HCT116 (cell line): ENCODE results near the gene KTN1. TPM values are rescaled to one million over a fixed set of nuclear protein-coding genes. Genes with fewer than 3 reads are reported as not detected.
A peak's percentile ranks its signal among the peaks of the same experiment; 100 is the strongest.

ENCODE experiments used
- ATAC-seq: fragments of 200-7000 bp; cut with Tn5 transposase; 2 replicates; pipeline ENCODE4 v1.9.1; 2020; ENCODE audit warnings: mild to moderate bottlenecking, moderate library complexity
- BruUV-seq: library from RNA; stranded (reverse); fragments of 400-500 nt; replicated peaks from 2 replicates; lab custom pipeline; 2021; lab: Mats Ljungman, UMichigan
- CTCF ChIA-PET: fragments of 300-600 bp; sonication (Branson Sonifier 250); formaldehyde crosslinking; loops from one replicate; lab custom pipeline; 2021; ENCODE audit warnings: antibody characterized with exemption; lab: Charles Lee
- POLR2A ChIA-PET: fragments of 300-600, 350-600 bp; sonication (Branson Sonifier 250); formaldehyde crosslinking; loops from one replicate; lab custom pipeline; 2021; ENCODE audit warnings: antibody characterized with exemption; lab: Charles Lee
- RAD21 ChIA-PET, 2 experiments: fragments of 300-600 bp; sonication (Branson Sonifier 250); formaldehyde crosslinking; loops; one replicate each; lab custom pipeline; 2023; ENCODE audit warnings: low total read pairs in 2 of 2; ENCODE audit not compliant: uncharacterized antibody in 2 of 2, unreplicated experiment in 2 of 2, low non-redundant PET in 1 of 2; lab: Charles Lee
- DNase-seq: peaks from one replicate; pipeline ENCODE4 v3.0.0-alpha.2; 2010; ENCODE audit warnings: low read depth, low spot score
- H2AFZ ChIP-seq: fragments of 200-600 bp; shearing (Covaris generic), sonication (generic); 2 replicates; pipeline ENCODE4 v1.6.1; 2017; ENCODE audit warnings: low read depth, mixed run types, mixed read lengths, antibody characterized with exemption, low read length; ENCODE audit not compliant: poor library complexity, severe bottlenecking
- H3K27ac ChIP-seq: 2 replicates; pipeline ENCODE4 v1.5.1; 2012; ENCODE audit warnings: low read depth, low read length
- H3K27me3 ChIP-seq: fragments of 200-600 bp; sonication (generic); 2 replicates; pipeline ENCODE4 v1.6.1; 2016; ENCODE audit warnings: mixed run types, low read length, mixed read lengths; ENCODE audit not compliant: insufficient read depth
- H3K36me3 ChIP-seq, 2 experiments: fragments of 200-500 bp in 1 of 2; fragments of 200-600 bp in 1 of 2; sonication (Bioruptor generic) in 1 of 2; sonication (generic) in 1 of 2; 2 replicates each; pipeline versions ENCODE4 v1.5.1 to v1.6.1; 2014 to 2016; ENCODE audit warnings: low read length in 2 of 2, inconsistent platforms in 1 of 2, mixed read lengths in 1 of 2, mixed run types in 1 of 2; ENCODE audit not compliant: insufficient read depth in 2 of 2, control insufficient read depth in 1 of 2
- H3K4me1 ChIP-seq, 2 experiments: fragments of 200-600 bp in 1 of 2; sonication (generic) in 1 of 2; 2 replicates each; pipeline versions ENCODE4 v1.5.1 to v1.6.1; 2012 to 2017; ENCODE audit warnings: low read length in 2 of 2, inconsistent platforms in 1 of 2, mild to moderate bottlenecking in 1 of 2, mixed read lengths in 1 of 2, mixed run types in 1 of 2, moderate library complexity in 1 of 2; ENCODE audit not compliant: insufficient read depth in 2 of 2, control insufficient read depth in 1 of 2
- H3K4me2 ChIP-seq: fragments of 200-600 bp; sonication (generic); 2 replicates; pipeline ENCODE4 v1.6.1; 2017; ENCODE audit warnings: mixed run types, low read length, mixed read lengths
- H3K4me3 ChIP-seq, 2 experiments: fragments of 200-600 bp in 1 of 2; sonication (generic) in 1 of 2; replicated peaks in 1 of 2; 2 replicates each; pipeline ENCODE4 v1.5.1; 2011 to 2016; ENCODE audit warnings: low read length in 2 of 2, control low read depth in 1 of 2, low read depth in 1 of 2, mild to moderate bottlenecking in 1 of 2, mixed read lengths in 1 of 2, mixed run types in 1 of 2
- H3K79me2 ChIP-seq: fragments of 200-600 bp; sonication (generic); 2 replicates; pipeline ENCODE4 v1.6.1; 2017; ENCODE audit warnings: mild to moderate bottlenecking, mixed run types, low read length, moderate library complexity, mixed read lengths; ENCODE audit not compliant: insufficient read depth
- H3K9ac ChIP-seq: fragments of 200-600 bp; sonication (generic); 2 replicates; pipeline ENCODE4 v1.6.1; 2016; ENCODE audit warnings: low read length, mixed read lengths
- H3K9me2 ChIP-seq: fragments of 200-600 bp; sonication (generic), shearing (Covaris generic); 2 replicates; pipeline ENCODE4 v1.6.1; 2017; ENCODE audit warnings: mixed run types, mild to moderate bottlenecking, moderate library complexity; ENCODE audit not compliant: insufficient read depth
- H3K9me3 ChIP-seq, 2 experiments: fragments of 200-500 bp in 1 of 2; fragments of 200-600 bp in 1 of 2; sonication (Bioruptor generic) in 1 of 2; sonication (generic) in 1 of 2; 2 replicates each; pipeline ENCODE4 v1.6.1; 2014 to 2017; ENCODE audit warnings: low read length in 2 of 2, mixed read lengths in 2 of 2, inconsistent platforms in 1 of 2, low read depth in 1 of 2, mild to moderate bottlenecking in 1 of 2, mixed run types in 1 of 2, moderate library complexity in 1 of 2; ENCODE audit not compliant: control insufficient read depth in 1 of 2, insufficient read depth in 1 of 2
- H4K20me1 ChIP-seq: fragments of 200-600 bp; sonication (generic), shearing (Covaris generic); 2 replicates; pipeline ENCODE4 v1.6.1; 2017; ENCODE audit warnings: mixed run types, mild to moderate bottlenecking, moderate library complexity; ENCODE audit not compliant: insufficient read depth
- EGR1 ChIP-seq: IDR thresholded peaks from 2 replicates; pipeline ENCODE4 v1.6.1; 2012; ENCODE audit warnings: low read depth
- JUND ChIP-seq: IDR thresholded peaks from 2 replicates; pipeline ENCODE4 v1.6.1; 2012
- POLR2AphosphoS5 ChIP-seq: IDR thresholded peaks from 2 replicates; pipeline ENCODE4 v1.6.1; 2011; ENCODE audit warnings: mild to moderate bottlenecking, low read depth, low read length, moderate library complexity
- RAD21 ChIP-seq: IDR thresholded peaks from 2 replicates; pipeline ENCODE4 v1.6.1; 2012; ENCODE audit warnings: low read depth, mild to moderate bottlenecking
- REST ChIP-seq: IDR thresholded peaks from 2 replicates; pipeline ENCODE4 v1.6.1; 2012; ENCODE audit warnings: low read depth
- SIN3A ChIP-seq: IDR thresholded peaks from 2 replicates; pipeline ENCODE4 v1.6.1; 2012; ENCODE audit warnings: low read depth
- SP1 ChIP-seq: IDR thresholded peaks from 2 replicates; pipeline ENCODE4 v1.6.1; 2012; ENCODE audit warnings: low read depth
- SRF ChIP-seq: IDR thresholded peaks from 2 replicates; pipeline ENCODE4 v1.6.1; 2012; ENCODE audit warnings: low read depth
- ZBTB33 ChIP-seq: IDR thresholded peaks from 2 replicates; pipeline ENCODE4 v1.6.1; 2011; ENCODE audit warnings: mild to moderate bottlenecking, low read length, moderate library complexity; ENCODE audit not compliant: insufficient replicate concordance; ENCODE audit errors: extremely low read depth
- ZFX ChIP-seq: fragments of 450-650 bp; IDR thresholded peaks from 2 replicates; pipeline ENCODE4 v1.6.1; 2017
- ZNF274 ChIP-seq: fragments of 200-500 bp; sonication (Bioruptor generic); IDR thresholded peaks from 2 replicates; pipeline ENCODE4 v1.6.1; 2014; ENCODE audit warnings: mild to moderate bottlenecking, low read depth, low read length, inconsistent platforms
- intact Hi-C: fragments of 100-400 bp; cut with micrococcal nuclease; formaldehyde crosslinking; loops from 2 replicates; pipeline ENCODE4 v1.10.0; 2022
- total RNA-seq: library from RNA; stranded (reverse); gene quantifications from one replicate; pipeline ENCODE4 v1.2.1, GENCODE V29; 2021; ENCODE audit not compliant: unreplicated experiment
- TF ChIP-seq, protein P1 (sequence below): IDR thresholded peaks from 2 replicates; pipeline ENCODE4 v1.6.1; 2012

The KTN1 gene
- total RNA-seq, 1 experiment from 2014 or later, result 105 TPM

- Histone ChIP-seq H3K4me2 (no peak overlapping the region), H2AFZ (no peak overlapping the region), H3K9me2 (no peaks in the 10 kb centered on the region), H3K9ac (no peak overlapping the region), H3K79me2 (peaks cover 97% of the 10 kb centered on the region), H3K4me1 (peaks cover 12 to 24% of the 10 kb centered on the region in 2 experiments)
- RAD21 ChIA-PET, result no interaction called here
- intact Hi-C loops, result no loop called here
- TF ChIP-seq ZNF274, result no peak
- no peak for TF ChIP-seq ZFX
- no peak for TF ChIP-seq ZBTB33
- no peak for TF ChIP-seq JUND
- TF ChIP-seq, all 23 proteins: peak for 0
- H3K27ac ChIP-seq, result no peak overlapping the region
- no peaks in the 10 kb centered on the region for H3K27me3 ChIP-seq
- POLR2A ChIA-PET, result interaction anchor here (1.4 kb wide), 1 partner anchor 11 kb away, joined by 3 read pairs; no protein-coding TSS in a partner anchor
- no peak for ATAC-seq
- no peak overlapping the region for H3K4me3 ChIP-seq
- no peaks in the 10 kb centered on the region for H3K36me3 ChIP-seq
- CTCF ChIA-PET, result interaction anchor here (0.6 to 1.6 kb wide), 2 partner anchors 148 to 156 kb away, joined by 3 to 5 read pairs; no protein-coding TSS in a partner anchor
- no TSS peak for BruUV-seq
- H3K9me3 ChIP-seq, result no peaks in the 10 kb centered on the region
- DNase-seq, result no peak
- H4K20me1 ChIP-seq, result peaks cover 11% of the 10 kb centered on the region; the same call in 1 of the 2 replicates
These were observed 13.7 kb downstream of the KTN1 start for GRCh38 chr14:55593698-55594097.

DNA sequence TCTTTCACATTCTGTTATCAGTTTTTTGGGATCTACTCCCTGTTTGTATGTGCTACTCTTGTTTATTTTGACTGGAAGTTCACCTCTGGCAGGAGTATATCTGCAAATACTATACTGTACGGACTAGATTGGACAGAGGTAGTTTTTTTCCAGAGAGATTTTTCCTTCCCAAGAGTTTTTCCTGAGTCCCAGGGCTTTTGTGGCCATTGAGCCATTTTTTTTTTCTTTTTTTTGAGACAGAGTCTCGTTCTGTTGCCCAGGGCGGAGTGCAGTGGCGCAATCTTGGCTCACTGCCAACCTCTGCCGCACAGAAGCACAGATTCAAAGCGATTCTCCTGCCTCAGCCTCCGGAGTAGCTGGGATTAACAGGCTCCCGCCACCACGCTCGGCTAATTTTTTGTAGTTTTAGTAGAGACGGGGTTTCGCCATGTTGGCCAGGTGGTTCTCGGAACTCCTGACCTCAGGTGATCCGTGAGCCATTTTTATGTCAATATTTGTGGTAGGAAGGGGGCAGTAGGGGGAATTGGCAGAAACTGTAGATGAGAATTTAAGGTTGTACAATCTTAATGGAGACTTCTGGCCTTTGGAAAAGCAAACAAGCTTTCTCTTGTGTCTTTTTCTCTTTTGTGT is 19.4 kb downstream of the KTN1 start:
- peak; percentile 93 for ATAC-seq
- Histone ChIP-seq H3K4me2 (peak overlapping the region; percentile 72), H3K27ac (peak overlapping the region; percentile 63), H3K4me3 (peak overlapping the region; percentile 35 to 55), H3K36me3 (no peaks in the 10 kb centered on the region), H4K20me1 (0 out of 2 replicates have a peak, but pooled peaks cover 4% of the 10 kb centered on the region), H3K27me3 (no peaks in the 10 kb centered on the region), H3K79me2 (peaks cover 98% of the 10 kb centered on the region), H3K9ac (peak overlapping the region; percentile 60), H3K4me1 (peaks cover 35 to 46% of the 10 kb centered on the region in 2 experiments), H3K9me2 (no peaks in the 10 kb centered on the region), H2AFZ (no peak overlapping the region), H3K9me3 (no peaks in the 10 kb centered on the region)
- DNase-seq, result peak; percentile 75
- intact Hi-C loops, result loop anchor here (5.0 kb wide), 1 partner anchor 152 kb away; no protein-coding TSS in a partner anchor
- CTCF ChIA-PET, result interaction anchor here (0.9 to 1.0 kb wide), 2 partner anchors 153 to 161 kb away, joined by 3 to 4 read pairs; no protein-coding TSS in a partner anchor
- POLR2A ChIA-PET, result interaction anchor here (1.5 kb wide), 1 partner anchor 10 kb away, joined by 3 read pairs; no protein-coding TSS in a partner anchor
- RAD21 ChIA-PET, result interaction anchor here in 1 of 2 experiments (0.7 kb wide), 1 partner anchor 18 kb away, joined by 3 read pairs; no protein-coding TSS in a partner anchor
- BruUV-seq, result no TSS peak
- TF ChIP-seq EGR1 (0 out of 2 replicates have a peak, but pooled peaks have one; percentile 22), ZFX (no peak), RAD21 (peak; percentile 11; the same call in 1 of the 2 replicates), ZNF274 (no peak), SRF (no peak), SP1 (peak; percentile 54), POLR2AphosphoS5 (peak; percentile 51; the same call in 1 of the 2 replicates), REST (no peak), SIN3A (0 out of 2 replicates have a peak, but pooled peaks have one; percentile 41)
- TF ChIP-seq, protein P1, sequence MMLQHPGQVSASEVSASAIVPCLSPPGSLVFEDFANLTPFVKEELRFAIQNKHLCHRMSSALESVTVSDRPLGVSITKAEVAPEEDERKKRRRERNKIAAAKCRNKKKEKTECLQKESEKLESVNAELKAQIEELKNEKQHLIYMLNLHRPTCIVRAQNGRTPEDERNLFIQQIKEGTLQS, result no peak
